HepG2 (cell line): ENCODE data around the gene BUD23. TPM values are rescaled to one million over a fixed set of nuclear protein-coding genes. Genes with fewer than 3 reads are reported as not detected.
A peak's percentile ranks its signal among the peaks of the same experiment; 100 is the strongest.

Source experiments
- ATAD3A ChIP-seq: sonication (generic); formaldehyde crosslinking; IDR thresholded peaks from 2 replicates; pipeline ENCODE4 v1.4.0; 2020; ENCODE audit warnings: missing genetic modification reagents
- CENPX ChIP-seq: sonication (generic); formaldehyde crosslinking; IDR thresholded peaks from 2 replicates; pipeline ENCODE4 v1.9.0; 2021; ENCODE audit warnings: mild to moderate bottlenecking, missing genetic modification reagents, moderate library complexity
- EEA1 ChIP-seq: sonication (generic); formaldehyde crosslinking; IDR thresholded peaks from 2 replicates; pipeline ENCODE4 v1.5.1; 2020; ENCODE audit warnings: mild to moderate bottlenecking, missing genetic modification reagents, borderline replicate concordance
- HOXA7 ChIP-seq: sonication (generic); formaldehyde crosslinking; IDR thresholded peaks from 2 replicates; pipeline ENCODE4 v1.8.1; 2022; ENCODE audit warnings: mild to moderate bottlenecking, missing genetic modification reagents, moderate library complexity
- HOXA9 ChIP-seq: sonication (generic); formaldehyde crosslinking; IDR thresholded peaks from 2 replicates; pipeline ENCODE4 v1.8.1; 2022; ENCODE audit warnings: missing genetic modification reagents, mild to moderate bottlenecking, moderate library complexity, borderline replicate concordance
- KDM5A ChIP-seq: fragments of 200-600 bp; sonication (generic); IDR thresholded peaks from 2 replicates; pipeline ENCODE4 v1.7.0; 2018; ENCODE audit warnings: antibody characterized with exemption, mild to moderate bottlenecking, low read length, borderline replicate concordance
- NR3C1 ChIP-seq: sonication (generic); formaldehyde crosslinking; IDR thresholded peaks from 2 replicates; pipeline ENCODE4 v1.4.0; 2020; ENCODE audit warnings: missing genetic modification reagents
- SALL2 ChIP-seq: sonication (generic); formaldehyde crosslinking; IDR thresholded peaks from 2 replicates; pipeline ENCODE4 v1.8.1; 2023; ENCODE audit warnings: mild to moderate bottlenecking, missing genetic modification reagents, inconsistent platforms
- SP140L ChIP-seq: sonication (generic); formaldehyde crosslinking; IDR thresholded peaks from 2 replicates; pipeline ENCODE4 v1.4.0; 2020; ENCODE audit warnings: missing genetic modification reagents, borderline replicate concordance
- TBL1XR1 ChIP-seq: fragments of 150-350 bp; IDR thresholded peaks from 2 replicates; pipeline ENCODE4 v1.6.1; 2014; ENCODE audit warnings: borderline replicate concordance, low read length; ENCODE audit not compliant: partially characterized antibody
- TSC22D2 ChIP-seq: sonication (generic); formaldehyde crosslinking; IDR thresholded peaks from 2 replicates; pipeline ENCODE4 v1.5.1; 2020; ENCODE audit warnings: missing genetic modification reagents, mild to moderate bottlenecking, borderline replicate concordance
- ZFP62 ChIP-seq: sonication (generic); formaldehyde crosslinking; IDR thresholded peaks from 2 replicates; pipeline ENCODE4 v1.4.0; 2020; ENCODE audit warnings: missing genetic modification reagents
- ZNF225 ChIP-seq: sonication (generic); formaldehyde crosslinking; IDR thresholded peaks from 2 replicates; pipeline ENCODE4 v1.4.0; 2020; ENCODE audit warnings: mild to moderate bottlenecking, missing genetic modification reagents
- ZNF333 ChIP-seq: sonication (generic); formaldehyde crosslinking; IDR thresholded peaks from 2 replicates; pipeline ENCODE4 v1.4.0; 2020; ENCODE audit warnings: mild to moderate bottlenecking, missing genetic modification reagents, borderline replicate concordance
- ZNF510 ChIP-seq: sonication (generic); formaldehyde crosslinking; IDR thresholded peaks from 2 replicates; pipeline ENCODE4 v1.4.0; 2020; ENCODE audit warnings: low read depth, mild to moderate bottlenecking, missing genetic modification reagents
- ZNF558 ChIP-seq: sonication (generic); formaldehyde crosslinking; IDR thresholded peaks from 2 replicates; pipeline ENCODE4 v1.9.0; 2022; ENCODE audit warnings: mild to moderate bottlenecking, missing genetic modification reagents, borderline replicate concordance
- ZNF607 ChIP-seq: sonication (generic); formaldehyde crosslinking; IDR thresholded peaks from 2 replicates; pipeline ENCODE4 v1.5.1; 2020; ENCODE audit warnings: missing genetic modification reagents, mild to moderate bottlenecking, borderline replicate concordance
- polyA plus RNA-seq, 8 experiments: library from polyadenylated mRNA; depleted of rRNA in 3 of 8; stranded (reverse) in 7 of 8; unstranded in 1 of 8; fragments of >200 nt; fragmentation: Illumina TruSeq in 4 of 8; extraction: Trizol in 4 of 8; gene quantifications; 2 replicates each; pipeline versions ENCODE4 v1.2.1 to v1.2.3, GENCODE V29; 2011 to 2016; ENCODE audit warnings: low read depth in 4 of 8, missing spikeins in 1 of 8, mixed read lengths in 1 of 8; ENCODE audit not compliant: insufficient read depth in 1 of 8
- total RNA-seq, 5 experiments: library from RNA; depleted of rRNA; stranded (reverse); fragments of >200 nt; fragmentation: Illumina TruSeq; extraction: Trizol; gene quantifications; 2 replicates each; pipeline ENCODE4 v1.2.3, GENCODE V29; 2016; ENCODE audit warnings: low read depth in 1 of 5
- TF ChIP-seq, protein P1 (sequence below): sonication (generic); formaldehyde crosslinking; IDR thresholded peaks from 2 replicates; pipeline ENCODE4 v1.4.0; 2020; ENCODE audit warnings: missing genetic modification reagents
- TF ChIP-seq, protein P2 (sequence below): sonication (generic); formaldehyde crosslinking; IDR thresholded peaks from 2 replicates; pipeline ENCODE4 v1.4.0; 2020; ENCODE audit warnings: missing genetic modification reagents, mild to moderate bottlenecking, borderline replicate concordance
- TF ChIP-seq, protein P3 (sequence below): sonication (generic); formaldehyde crosslinking; IDR thresholded peaks from 2 replicates; pipeline ENCODE4 v1.8.1; 2023; ENCODE audit warnings: mild to moderate bottlenecking, missing genetic modification reagents

The BUD23 gene
- total and polyA plus RNA-seq, 2 of the 13 experiments (the other 11 are each of a cell fraction or from before 2014, with no cell fraction given): 47.5 to 54.5 TPM

DNA sequence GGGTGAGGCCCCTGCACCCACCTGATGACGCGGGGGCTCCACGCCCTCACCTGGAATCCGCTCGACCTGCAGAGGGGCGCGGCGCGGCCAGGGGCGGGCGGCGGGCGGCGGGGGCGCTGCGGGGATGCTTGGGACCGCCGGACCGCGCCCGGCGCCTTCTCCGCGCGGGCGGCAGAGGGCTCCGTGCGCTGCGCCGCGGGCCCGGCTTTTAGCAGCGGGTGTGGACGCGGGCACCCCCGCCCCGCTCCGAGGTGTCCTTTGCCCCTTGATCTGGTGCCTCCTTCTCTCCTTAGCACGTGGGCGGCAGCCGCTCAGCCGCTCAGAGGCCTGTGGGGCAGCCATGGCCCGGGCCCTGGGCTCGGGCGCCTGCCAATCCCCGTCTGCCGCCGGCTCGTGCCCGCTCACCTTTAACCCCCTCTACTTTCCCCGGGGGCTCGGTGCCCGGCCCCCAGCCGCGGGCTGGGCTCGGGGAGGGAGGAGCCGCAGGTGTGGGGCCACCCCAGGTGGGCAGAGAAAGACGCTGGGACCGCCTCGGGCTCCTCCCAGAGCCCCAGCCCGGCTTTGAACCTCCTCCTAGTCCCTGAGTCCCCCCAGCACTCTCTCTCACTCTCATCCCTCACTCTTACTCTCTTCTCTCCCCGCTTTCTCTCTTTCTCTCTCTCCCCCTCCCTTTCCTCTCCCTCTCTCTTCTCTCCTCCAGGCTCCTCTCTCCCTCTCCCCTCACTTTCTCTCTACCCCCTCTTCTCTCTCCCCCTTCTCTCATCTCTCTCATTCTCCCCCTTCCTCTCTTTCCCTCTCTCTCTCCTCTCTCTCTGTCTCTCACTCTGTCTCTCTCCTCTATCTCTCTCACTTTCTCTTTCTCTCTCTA lies 35.4 kb upstream of the BUD23 start (continued):
- TF ChIP-seq, protein P1, sequence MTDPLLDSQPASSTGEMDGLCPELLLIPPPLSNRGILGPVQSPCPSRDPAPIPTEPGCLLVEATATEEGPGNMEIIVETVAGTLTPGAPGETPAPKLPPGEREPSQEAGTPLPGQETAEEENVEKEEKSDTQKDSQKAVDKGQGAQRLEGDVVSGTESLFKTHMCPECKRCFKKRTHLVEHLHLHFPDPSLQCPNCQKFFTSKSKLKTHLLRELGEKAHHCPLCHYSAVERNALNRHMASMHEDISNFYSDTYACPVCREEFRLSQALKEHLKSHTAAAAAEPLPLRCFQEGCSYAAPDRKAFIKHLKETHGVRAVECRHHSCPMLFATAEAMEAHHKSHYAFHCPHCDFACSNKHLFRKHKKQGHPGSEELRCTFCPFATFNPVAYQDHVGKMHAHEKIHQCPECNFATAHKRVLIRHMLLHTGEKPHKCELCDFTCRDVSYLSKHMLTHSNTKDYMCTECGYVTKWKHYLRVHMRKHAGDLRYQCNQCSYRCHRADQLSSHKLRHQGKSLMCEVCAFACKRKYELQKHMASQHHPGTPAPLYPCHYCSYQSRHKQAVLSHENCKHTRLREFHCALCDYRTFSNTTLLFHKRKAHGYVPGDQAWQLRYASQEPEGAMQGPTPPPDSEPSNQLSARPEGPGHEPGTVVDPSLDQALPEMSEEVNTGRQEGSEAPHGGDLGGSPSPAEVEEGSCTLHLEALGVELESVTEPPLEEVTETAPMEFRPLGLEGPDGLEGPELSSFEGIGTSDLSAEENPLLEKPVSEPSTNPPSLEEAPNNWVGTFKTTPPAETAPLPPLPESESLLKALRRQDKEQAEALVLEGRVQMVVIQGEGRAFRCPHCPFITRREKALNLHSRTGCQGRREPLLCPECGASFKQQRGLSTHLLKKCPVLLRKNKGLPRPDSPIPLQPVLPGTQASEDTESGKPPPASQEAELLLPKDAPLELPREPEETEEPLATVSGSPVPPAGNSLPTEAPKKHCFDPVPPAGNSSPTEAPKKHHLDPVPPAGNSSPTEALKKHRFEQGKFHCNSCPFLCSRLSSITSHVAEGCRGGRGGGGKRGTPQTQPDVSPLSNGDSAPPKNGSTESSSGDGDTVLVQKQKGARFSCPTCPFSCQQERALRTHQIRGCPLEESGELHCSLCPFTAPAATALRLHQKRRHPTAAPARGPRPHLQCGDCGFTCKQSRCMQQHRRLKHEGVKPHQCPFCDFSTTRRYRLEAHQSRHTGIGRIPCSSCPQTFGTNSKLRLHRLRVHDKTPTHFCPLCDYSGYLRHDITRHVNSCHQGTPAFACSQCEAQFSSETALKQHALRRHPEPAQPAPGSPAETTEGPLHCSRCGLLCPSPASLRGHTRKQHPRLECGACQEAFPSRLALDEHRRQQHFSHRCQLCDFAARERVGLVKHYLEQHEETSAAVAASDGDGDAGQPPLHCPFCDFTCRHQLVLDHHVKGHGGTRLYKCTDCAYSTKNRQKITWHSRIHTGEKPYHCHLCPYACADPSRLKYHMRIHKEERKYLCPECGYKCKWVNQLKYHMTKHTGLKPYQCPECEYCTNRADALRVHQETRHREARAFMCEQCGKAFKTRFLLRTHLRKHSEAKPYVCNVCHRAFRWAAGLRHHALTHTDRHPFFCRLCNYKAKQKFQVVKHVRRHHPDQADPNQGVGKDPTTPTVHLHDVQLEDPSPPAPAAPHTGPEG: peak; percentile 91
- peak; percentile 63; the same call in 1 of the 2 replicates for TF ChIP-seq ZNF607 (CRISPR knock-in tag)
- peak; percentile 56; the same call in 1 of the 2 replicates for TF ChIP-seq ZNF333 (CRISPR knock-in tag)
- TF ChIP-seq ZNF225: no peak
- no peak for TF ChIP-seq CENPX
- no peak for TF ChIP-seq HOXA9 (CRISPR knock-in tag)
- no peak for TF ChIP-seq TBL1XR1
- no peak for TF ChIP-seq NR3C1 (CRISPR knock-in tag)
- TF ChIP-seq, protein P2, sequence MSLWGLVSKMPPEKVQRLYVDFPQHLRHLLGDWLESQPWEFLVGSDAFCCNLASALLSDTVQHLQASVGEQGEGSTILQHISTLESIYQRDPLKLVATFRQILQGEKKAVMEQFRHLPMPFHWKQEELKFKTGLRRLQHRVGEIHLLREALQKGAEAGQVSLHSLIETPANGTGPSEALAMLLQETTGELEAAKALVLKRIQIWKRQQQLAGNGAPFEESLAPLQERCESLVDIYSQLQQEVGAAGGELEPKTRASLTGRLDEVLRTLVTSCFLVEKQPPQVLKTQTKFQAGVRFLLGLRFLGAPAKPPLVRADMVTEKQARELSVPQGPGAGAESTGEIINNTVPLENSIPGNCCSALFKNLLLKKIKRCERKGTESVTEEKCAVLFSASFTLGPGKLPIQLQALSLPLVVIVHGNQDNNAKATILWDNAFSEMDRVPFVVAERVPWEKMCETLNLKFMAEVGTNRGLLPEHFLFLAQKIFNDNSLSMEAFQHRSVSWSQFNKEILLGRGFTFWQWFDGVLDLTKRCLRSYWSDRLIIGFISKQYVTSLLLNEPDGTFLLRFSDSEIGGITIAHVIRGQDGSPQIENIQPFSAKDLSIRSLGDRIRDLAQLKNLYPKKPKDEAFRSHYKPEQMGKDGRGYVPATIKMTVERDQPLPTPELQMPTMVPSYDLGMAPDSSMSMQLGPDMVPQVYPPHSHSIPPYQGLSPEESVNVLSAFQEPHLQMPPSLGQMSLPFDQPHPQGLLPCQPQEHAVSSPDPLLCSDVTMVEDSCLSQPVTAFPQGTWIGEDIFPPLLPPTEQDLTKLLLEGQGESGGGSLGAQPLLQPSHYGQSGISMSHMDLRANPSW: no peak
- no peak for TF ChIP-seq KDM5A
- TF ChIP-seq SP140L: no peak
- TF ChIP-seq ZFP62 (CRISPR knock-in tag): no peak
- TF ChIP-seq ATAD3A (CRISPR knock-in tag): no peak
- TF ChIP-seq ZNF558 (CRISPR knock-in tag): no peak
- TF ChIP-seq ZNF510: no peak
- TF ChIP-seq EEA1 (CRISPR knock-in tag): no peak
- TF ChIP-seq HOXA7: no peak
- TF ChIP-seq, protein P3, sequence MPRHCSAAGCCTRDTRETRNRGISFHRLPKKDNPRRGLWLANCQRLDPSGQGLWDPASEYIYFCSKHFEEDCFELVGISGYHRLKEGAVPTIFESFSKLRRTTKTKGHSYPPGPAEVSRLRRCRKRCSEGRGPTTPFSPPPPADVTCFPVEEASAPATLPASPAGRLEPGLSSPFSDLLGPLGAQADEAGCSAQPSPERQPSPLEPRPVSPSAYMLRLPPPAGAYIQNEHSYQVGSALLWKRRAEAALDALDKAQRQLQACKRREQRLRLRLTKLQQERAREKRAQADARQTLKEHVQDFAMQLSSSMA: no peak
- TF ChIP-seq TSC22D2: peak; percentile 81; the same call in 1 of the 2 replicates
- TF ChIP-seq SALL2 (CRISPR knock-in tag): peak; percentile 89
